Measurements from ENCODE around the gene ALMS1.
"Not testable (repeated sequence)": the region's sequence is repeated elsewhere in the genome, so short reads cannot be mapped to it uniquely, and the experiment has no call there.

ALMS1 gene

GRCh38 chr2:73614997-73615396, 229.4 kb downstream of the ALMS1 start:
- no peak for DNase-seq (ENCODE audit: extremely low read depth, low read depth)
- no peak for TF ChIP-seq CTCF (IDR thresholded peaks at IDR 0.05; ENCODE audit: low read depth, low read length, missing control alignments)
- H3K4me3 ChIP-seq (replicated peaks; ENCODE audit: low read depth, low read length): no peak overlapping the region

- not testable (repeated sequence) for DNase-seq (ENCODE audit: extremely low read depth, low read depth); H3K4me3 ChIP-seq (replicated peaks; ENCODE audit: low read depth, low read length)
- TF ChIP-seq CTCF (IDR thresholded peaks at IDR 0.05; ENCODE audit: low read depth, low read length, missing control alignments): peak; percentile 14
Measured at GRCh38 chr2:73619925-73620324, 234.3 kb downstream of the ALMS1 start.

- DNase-seq (ENCODE audit: extremely low read depth, low read depth); H3K4me3 ChIP-seq (replicated peaks; ENCODE audit: low read depth, low read length): not testable (repeated sequence)
Measured at GRCh38 chr2:73624036-73624435, 238.4 kb downstream of the ALMS1 start.

GRCh38 chr2:73624625-73625024, 239.0 kb downstream of the ALMS1 start:
- not testable (repeated sequence) for DNase-seq (ENCODE audit: extremely low read depth, low read depth); H3K4me3 ChIP-seq (replicated peaks; ENCODE audit: low read depth, low read length)

- not testable (repeated sequence) for H3K4me3 ChIP-seq (replicated peaks; ENCODE audit: low read depth, low read length); DNase-seq (ENCODE audit: extremely low read depth, low read depth)
Measured at GRCh38 chr2:73626237-73626636, 240.6 kb downstream of the ALMS1 start.

- H3K4me3 ChIP-seq (replicated peaks; ENCODE audit: low read depth, low read length); DNase-seq (ENCODE audit: extremely low read depth, low read depth): not testable (repeated sequence)
Measured at GRCh38 chr2:73628493-73628892, 242.9 kb downstream of the ALMS1 start.

GRCh38 chr2:73630662-73631266, 245.1 kb downstream of the ALMS1 start:
- TF ChIP-seq CTCF (IDR thresholded peaks at IDR 0.05; ENCODE audit: low read depth, low read length, missing control alignments): peak; percentile 68
- not testable (repeated sequence) for DNase-seq (ENCODE audit: extremely low read depth, low read depth); H3K4me3 ChIP-seq (replicated peaks; ENCODE audit: low read depth, low read length)

- not testable (repeated sequence) for H3K4me3 ChIP-seq (replicated peaks; ENCODE audit: low read depth, low read length); DNase-seq (ENCODE audit: extremely low read depth, low read depth)
Measured at GRCh38 chr2:73636977-73637376, 251.3 kb downstream of the ALMS1 start.

GRCh38 chr2:73638429-73638828, 252.8 kb downstream of the ALMS1 start:
- DNase-seq (ENCODE audit: extremely low read depth, low read depth): no peak
- no peak overlapping the region for H3K4me3 ChIP-seq (replicated peaks; ENCODE audit: low read depth, low read length)
- TF ChIP-seq CTCF (IDR thresholded peaks at IDR 0.05; ENCODE audit: low read depth, low read length, missing control alignments): no peak

GRCh38 chr2:73640511-73640911, 254.9 kb downstream of the ALMS1 start:
- no peak for DNase-seq (ENCODE audit: extremely low read depth, low read depth)
- H3K4me3 ChIP-seq (replicated peaks; ENCODE audit: low read depth, low read length): no peak overlapping the region
- TF ChIP-seq CTCF (IDR thresholded peaks at IDR 0.05; ENCODE audit: low read depth, low read length, missing control alignments): no peak
